K562 (cell line): Measurements from ENCODE around the gene ICAM2. TPM values are rescaled to one million over a fixed set of nuclear protein-coding genes. Genes with fewer than 3 reads are reported as not detected.
A peak's percentile ranks its signal among the peaks of the same experiment; 100 is the strongest.

Experiments
- AFF1 ChIP-seq, 2 experiments: fragments of 450-650 bp; IDR thresholded peaks; 2 replicates each; pipeline ENCODE4 v1.6.1; 2018; ENCODE audit warnings: mild to moderate bottlenecking in 2 of 2, low read depth in 1 of 2; ENCODE audit not compliant: partially characterized antibody in 2 of 2
- CBFA2T2 ChIP-seq: fragments of 450-650 bp; conservative IDR thresholded peaks from 2 replicates; pipeline ENCODE4 v1.6.1; 2017; ENCODE audit warnings: mild to moderate bottlenecking
- CBX2 ChIP-seq: fragments of 200-600 bp; sonication (generic); IDR thresholded peaks from one replicate; pipeline ENCODE4 v1.6.1; 2012; ENCODE audit warnings: mild to moderate bottlenecking, low read length, inconsistent platforms; ENCODE audit not compliant: insufficient read depth, poor library complexity, severe bottlenecking
- CC2D1A ChIP-seq: fragments of 450-650 bp; IDR thresholded peaks from 2 replicates; pipeline ENCODE4 v1.6.1; 2017; ENCODE audit warnings: mild to moderate bottlenecking
- CHCHD3 ChIP-seq: fragments of 250-450 bp; sonication (Bioruptor Pico); IDR thresholded peaks from 2 replicates; pipeline ENCODE4 v2.1.2; 2022; ENCODE audit warnings: mild to moderate bottlenecking
- EZH2 ChIP-seq: IDR thresholded peaks from 2 replicates; pipeline ENCODE4 v1.6.1; 2012; ENCODE audit warnings: low read depth, mild to moderate bottlenecking, inconsistent platforms, low read length, borderline replicate concordance
- JUND ChIP-seq, 2 experiments: IDR thresholded peaks; 2 replicates in 1 of 2; 3 replicates in 1 of 2; pipeline ENCODE4 v1.6.1; 2011; ENCODE audit warnings: borderline replicate concordance in 2 of 2, low read depth in 2 of 2, low read length in 2 of 2, improper control_type of control experiment in 1 of 2, missing biosample characterization in 1 of 2, missing genetic modification characterization in 1 of 2, missing genetic modification reagents in 1 of 2
- KDM1A ChIP-seq, 2 experiments: fragments of 450-650 bp; IDR thresholded peaks; 2 replicates each; pipeline ENCODE4 v1.6.1; 2016; ENCODE audit warnings: mild to moderate bottlenecking in 2 of 2
- MBD1 ChIP-seq: fragments of 250-450 bp; sonication (Bioruptor Pico); IDR thresholded peaks from 2 replicates; pipeline ENCODE4 v1.8.0; 2022; ENCODE audit warnings: inconsistent platforms
- MLX ChIP-seq, 2 experiments: fragments of 450-650 bp in 1 of 2; sonication (generic) in 1 of 2; formaldehyde crosslinking; conservative IDR thresholded peaks; 2 replicates each; pipeline versions ENCODE4 v1.4.0 to v1.8.1; 2020 to 2022; ENCODE audit warnings: mild to moderate bottlenecking in 1 of 2, missing genetic modification reagents in 1 of 2
- NEUROD1 ChIP-seq: fragments of 150-350 bp; IDR thresholded peaks from 2 replicates; pipeline ENCODE4 v1.6.1; 2014; ENCODE audit warnings: borderline replicate concordance, low read length, low read depth; ENCODE audit not compliant: partially characterized antibody
- POLR2B ChIP-seq: fragments of 450-650 bp; IDR thresholded peaks from 2 replicates; pipeline ENCODE4 v1.6.1; 2018; ENCODE audit warnings: low read depth; ENCODE audit not compliant: partially characterized antibody
- PYGO2 ChIP-seq: fragments of 450-650 bp; IDR thresholded peaks from 2 replicates; pipeline ENCODE4 v1.6.1; 2016; ENCODE audit warnings: mild to moderate bottlenecking, missing genetic modification characterization, moderate library complexity, missing compliant biosample characterization
- RFX1 ChIP-seq: fragments of 450-650 bp; IDR thresholded peaks from 2 replicates; pipeline ENCODE4 v1.6.1; 2016; ENCODE audit warnings: mild to moderate bottlenecking, moderate library complexity
- SMARCA5 ChIP-seq: fragments of 450-650 bp; IDR thresholded peaks from 2 replicates; pipeline ENCODE4 v1.6.1; 2016
- SREBF2 ChIP-seq: sonication (generic); formaldehyde crosslinking; IDR thresholded peaks from 2 replicates; pipeline ENCODE4 v1.4.0; 2020; ENCODE audit warnings: mild to moderate bottlenecking, missing genetic modification reagents
- ZC3H11A ChIP-seq: IDR thresholded peaks from 2 replicates; pipeline ENCODE4 v1.6.1; 2012; ENCODE audit warnings: low read depth, low read length, improper control_type of control experiment
- ZNF445 ChIP-seq: fragments of 250-450 bp; sonication (Bioruptor Pico); IDR thresholded peaks from 2 replicates; pipeline ENCODE4 v1.4.0; 2020; ENCODE audit warnings: low read depth, mild to moderate bottlenecking, moderate library complexity
- polyA plus RNA-seq, 8 experiments: library from polyadenylated mRNA; depleted of rRNA in 4 of 8; stranded (reverse) in 5 of 8; unstranded in 3 of 8; fragments of >200 nt; fragmentation: Nextera tagmentation in 2 of 8; fragmentation: Illumina TruSeq in 1 of 8; extraction: Ambion mirVana in 2 of 8; extraction: Trizol in 1 of 8; gene quantifications; 2 replicates each; pipeline versions ENCODE4 v1.2.1 to v1.2.3, GENCODE V29; 2011 to 2014; ENCODE audit warnings: inconsistent platforms in 1 of 8, missing spikeins in 1 of 8
- total RNA-seq, 7 experiments: library from RNA; depleted of rRNA in 6 of 7; stranded (reverse); fragments of >200 nt in 6 of 7; fragmentation: Illumina TruSeq in 2 of 7; extraction: Trizol in 2 of 7; gene quantifications; 2 replicates each; pipeline versions ENCODE4 v1.2.1 to v1.2.3, GENCODE V29; 2011 to 2021; ENCODE audit warnings: low replicate concordance in 1 of 7
- TF ChIP-seq, protein P1 (sequence below): fragments of 250-450 bp; sonication (Bioruptor Pico); IDR thresholded peaks from 2 replicates; pipeline ENCODE4 v1.5.0; 2021; ENCODE audit warnings: mild to moderate bottlenecking, moderate library complexity

The ICAM2 gene
- total and polyA plus RNA-seq, 9 of the 15 experiments (the other 6 are each of a cell fraction or from before 2014, with no cell fraction given) = 37.9 to 89.4 (median 60.6) TPM

- no peak for TF ChIP-seq PYGO2 (tag)
- TF ChIP-seq RFX1 = no peak
- no peak for TF ChIP-seq EZH2
- TF ChIP-seq AFF1 (IDR thresholded peaks at IDR 0.05; ENCODE audit: low read depth in 1 of 2, partially characterized antibody in 2 of 2) = no peak
- TF ChIP-seq CBX2 = no peak
- no peak for TF ChIP-seq CHCHD3
- peak; percentile 65 for TF ChIP-seq CBFA2T2
- TF ChIP-seq CC2D1A = no peak
- TF ChIP-seq POLR2B = no peak
- TF ChIP-seq ZNF445 (CRISPR knock-in tag) = no peak
- no peak for TF ChIP-seq MLX (CRISPR knock-in tag; conservative IDR thresholded peaks at IDR 0.05)
- peak; percentile 39; the same call in 1 of the 2 replicates for TF ChIP-seq JUND (IDR thresholded peaks at IDR 0.05; ENCODE audit: borderline replicate concordance, low read depth, low read length)
- peak; percentile 23; the same call in 1 of the 3 replicates for TF ChIP-seq JUND (tag; IDR thresholded peaks at IDR 0.05; ENCODE audit: borderline replicate concordance, low read depth, low read length)
- no peak for TF ChIP-seq NEUROD1
- TF ChIP-seq KDM1A (IDR thresholded peaks at IDR 0.05) = no peak
- TF ChIP-seq, protein P1, sequence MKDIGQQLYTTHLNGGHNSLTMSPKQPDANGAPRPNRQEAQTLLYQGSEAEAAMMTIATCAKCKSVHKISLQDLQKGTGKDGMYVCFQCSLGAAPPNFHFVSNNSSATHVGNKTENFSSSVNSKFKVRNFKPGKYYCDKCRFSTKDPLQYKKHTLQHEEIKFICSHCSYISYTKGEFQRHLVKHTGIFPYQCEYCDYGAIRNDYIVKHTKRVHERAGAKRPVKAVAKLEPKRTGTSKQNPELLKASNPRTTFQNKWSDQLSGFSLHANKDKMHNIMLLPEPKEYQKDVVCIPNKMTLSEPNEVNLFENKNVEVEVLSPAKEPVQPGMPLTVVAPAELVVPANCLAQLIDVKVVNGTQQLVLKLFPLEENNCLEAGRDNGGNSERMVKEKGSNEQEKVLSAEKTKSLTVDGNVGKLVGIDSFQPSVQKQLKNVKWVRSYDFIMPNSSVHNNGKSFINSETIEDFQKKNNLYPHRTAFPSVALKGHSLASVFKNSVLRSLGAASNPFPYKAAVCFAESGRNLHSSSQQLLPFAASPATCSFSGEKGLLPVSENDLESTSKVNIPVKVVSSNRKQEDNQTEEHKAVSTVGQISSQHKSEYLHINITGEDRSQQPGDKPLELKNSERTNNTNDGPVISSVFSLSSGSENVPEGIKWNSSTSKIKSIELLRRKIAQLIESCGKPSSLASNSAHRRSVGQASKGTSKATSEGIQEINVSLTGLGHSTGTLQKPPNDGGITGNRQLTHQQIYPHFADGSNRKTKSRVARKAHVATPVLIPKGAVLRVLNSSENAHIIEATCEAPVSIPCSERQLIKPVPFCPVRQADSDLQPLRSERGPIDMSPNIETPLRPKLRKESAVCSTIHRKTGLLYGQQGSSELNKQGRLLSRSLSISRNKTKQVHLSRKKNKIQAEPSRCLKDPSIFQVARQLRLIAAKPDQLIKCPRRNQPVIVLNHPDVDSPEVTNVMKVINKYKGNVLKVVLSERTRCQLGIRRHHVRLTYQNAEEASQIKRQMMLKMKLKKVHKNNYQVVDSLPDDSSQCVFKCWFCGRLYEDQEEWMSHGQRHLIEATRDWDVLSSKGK (CRISPR knock-in tag) = no peak
- no peak for TF ChIP-seq SMARCA5
- TF ChIP-seq MBD1 (CRISPR knock-in tag) = no peak
- no peak for TF ChIP-seq ZC3H11A
- no peak for TF ChIP-seq SREBF2
Observed at GRCh38 chr17:63967953-63968352, 52.5 kb downstream of the ICAM2 start (continued).
